ENCODE measurements around the gene ARAP2.

ARAP2 gene

DNA sequence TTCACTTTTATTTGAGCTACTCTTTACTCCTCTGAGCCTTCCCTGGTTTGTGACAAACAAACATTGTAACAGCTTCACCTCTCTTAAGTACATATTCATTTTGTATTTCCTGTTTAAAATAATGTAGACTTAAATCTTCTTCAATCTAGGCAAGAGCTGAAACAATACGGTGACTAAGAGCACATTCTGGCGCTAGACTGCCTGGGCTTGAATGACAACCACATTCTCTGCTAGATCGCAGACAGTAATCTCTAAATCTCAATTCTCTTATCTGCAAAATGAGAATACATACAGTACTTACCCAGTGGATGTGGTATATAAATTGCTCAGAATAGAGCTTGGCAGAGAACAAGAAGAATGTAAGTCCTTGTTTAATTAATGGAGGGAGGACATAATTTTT lies 144.8 kb downstream of the ARAP2 start:
- no peak for DNase-seq (ENCODE audit: low spot score)

DNA sequence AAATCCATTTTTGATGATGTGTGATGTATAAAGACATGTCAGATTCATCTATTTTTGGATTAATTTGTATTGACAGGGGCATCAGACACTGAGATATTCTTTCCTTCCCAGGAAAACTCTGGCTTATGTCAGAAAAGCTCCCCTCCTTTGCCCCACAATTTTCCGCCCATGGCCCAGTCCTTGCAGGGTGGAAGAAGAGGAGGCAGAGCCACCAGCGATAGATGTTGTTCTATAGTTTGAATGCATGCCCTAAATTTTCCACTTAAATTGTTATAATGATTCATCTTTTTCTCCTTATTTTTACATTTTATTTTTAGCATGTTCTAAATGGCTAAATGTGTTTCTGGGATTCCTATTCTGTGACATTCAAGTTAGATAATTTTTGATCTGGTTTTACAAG lies 149.3 kb downstream of the ARAP2 start:
- DNase-seq (ENCODE audit: low spot score): no peak

DNA sequence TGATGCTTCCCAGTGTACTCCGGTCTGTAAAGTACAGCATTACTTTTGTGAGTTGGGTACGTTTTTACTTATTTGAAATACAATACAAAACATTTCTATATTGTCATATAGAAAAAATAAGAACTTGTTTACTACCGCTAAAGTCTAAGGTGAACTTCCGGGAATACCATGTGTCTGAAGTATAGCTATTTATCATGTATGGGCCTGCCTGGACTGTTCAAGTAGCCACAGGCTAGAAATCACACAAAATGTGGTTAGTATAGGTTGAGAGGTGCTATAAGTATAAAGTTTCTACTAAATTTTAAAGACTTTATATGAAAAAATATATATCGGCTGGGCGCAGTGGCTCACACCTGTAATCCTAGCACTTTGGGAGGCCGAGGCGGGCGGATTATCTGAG lies 152.3 kb downstream of the ARAP2 start:
- DNase-seq (ENCODE audit: low spot score): no peak

DNA sequence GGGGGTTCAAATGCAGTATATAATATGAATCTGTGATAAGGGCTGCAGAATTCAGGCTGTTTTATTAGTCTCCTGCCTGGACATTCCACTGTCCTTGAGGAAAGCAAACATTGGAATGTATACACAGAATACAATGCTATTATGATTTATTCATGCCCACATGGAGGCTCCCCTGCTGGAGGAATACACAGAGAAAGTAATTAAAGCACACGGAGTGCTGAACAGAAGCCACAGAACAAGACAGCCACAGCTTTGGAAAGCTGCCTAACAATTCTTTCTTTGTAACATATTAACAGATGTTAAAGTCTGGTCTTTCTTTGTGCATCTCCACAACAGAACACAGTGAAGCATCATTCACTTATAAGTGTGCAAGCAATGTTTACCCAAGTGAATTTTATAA lies 155.8 kb downstream of the ARAP2 start:
- no peak for DNase-seq (ENCODE audit: low spot score)

DNA sequence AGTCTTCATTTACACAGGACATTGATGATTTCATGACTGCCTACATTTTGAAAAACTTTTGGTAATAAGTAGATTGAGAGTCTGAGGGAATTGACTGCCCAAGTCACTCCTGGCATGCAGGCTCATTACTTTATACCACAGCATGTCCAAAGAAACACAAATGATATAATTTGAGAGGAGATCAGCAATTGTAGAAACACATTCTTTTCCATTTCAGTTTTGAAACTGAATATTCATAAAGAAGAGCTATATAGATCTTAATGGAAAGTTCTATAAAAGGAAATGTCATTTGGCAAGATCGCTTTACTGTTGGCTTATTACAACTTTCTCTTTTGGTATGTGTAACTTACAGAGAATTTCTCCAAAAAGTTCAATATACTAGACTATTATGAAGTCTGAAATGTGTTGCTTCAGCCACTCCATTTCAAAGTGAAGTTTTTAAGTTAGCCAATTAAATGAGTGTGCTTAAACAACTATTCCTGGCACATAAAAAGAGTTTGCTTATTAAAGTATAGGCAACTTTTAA lies 158.0 kb downstream of the ARAP2 start:
- no peak for DNase-seq (ENCODE audit: low spot score)

DNA sequence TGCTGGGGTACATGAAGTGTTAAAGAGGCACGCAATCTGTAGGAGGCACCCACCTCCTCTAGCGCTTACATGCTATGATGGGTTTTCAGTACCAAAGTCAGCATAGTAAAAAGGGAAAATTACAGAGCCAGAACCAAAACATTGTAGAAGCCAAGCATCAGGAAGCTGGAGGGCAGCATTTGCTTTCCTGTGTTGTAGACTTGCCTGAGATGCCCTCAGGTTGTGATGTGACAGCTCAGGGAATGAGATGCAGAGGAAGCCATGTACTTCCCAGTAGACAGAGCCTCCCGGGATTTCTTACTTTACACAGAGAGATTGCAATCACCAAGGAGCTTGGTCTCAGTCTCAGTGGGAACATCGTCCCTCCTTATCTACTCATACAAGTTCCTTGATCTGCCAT lies 161.5 kb downstream of the ARAP2 start:
- no peak for DNase-seq (ENCODE audit: low spot score)

DNA sequence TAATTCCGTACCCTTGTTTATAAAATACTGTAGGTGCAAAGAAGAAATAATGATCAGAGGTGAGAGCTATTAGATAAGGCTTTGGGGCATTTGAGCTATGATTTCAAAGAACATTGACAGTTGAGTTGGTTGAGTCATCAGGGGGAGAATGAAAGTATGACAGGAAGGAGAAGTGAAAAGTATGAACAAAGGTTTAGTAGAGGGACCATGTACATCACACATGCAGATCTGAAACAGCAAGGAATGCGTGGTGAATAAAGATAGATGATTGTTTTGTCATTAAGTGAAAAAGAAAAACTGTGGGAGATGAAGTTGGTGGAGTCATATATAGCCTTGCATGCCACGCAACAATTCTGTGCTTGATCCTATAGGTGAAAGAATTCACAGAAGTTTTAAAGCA lies 163.1 kb downstream of the ARAP2 start:
- DNase-seq (ENCODE audit: low spot score): no peak

DNA sequence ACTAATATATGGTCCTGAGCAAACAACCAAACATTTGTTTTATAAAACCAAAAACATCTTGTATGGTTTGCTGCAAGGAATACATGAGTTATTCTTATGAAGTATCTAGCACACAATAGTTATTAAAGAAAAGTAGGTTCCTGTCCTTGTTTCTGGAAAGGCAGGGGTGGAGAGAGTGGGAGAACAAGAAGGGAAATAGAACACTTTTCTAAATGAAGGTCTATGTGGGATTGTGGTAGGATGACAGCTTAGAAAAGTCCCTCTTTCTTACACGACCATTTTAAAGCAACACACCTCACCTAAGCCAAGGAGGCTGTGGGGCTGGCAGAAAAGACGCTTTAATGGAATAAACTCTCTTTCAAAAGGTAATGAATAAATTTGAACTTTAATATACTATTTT lies 164.6 kb downstream of the ARAP2 start:
- DNase-seq (ENCODE audit: low spot score): no peak

DNA sequence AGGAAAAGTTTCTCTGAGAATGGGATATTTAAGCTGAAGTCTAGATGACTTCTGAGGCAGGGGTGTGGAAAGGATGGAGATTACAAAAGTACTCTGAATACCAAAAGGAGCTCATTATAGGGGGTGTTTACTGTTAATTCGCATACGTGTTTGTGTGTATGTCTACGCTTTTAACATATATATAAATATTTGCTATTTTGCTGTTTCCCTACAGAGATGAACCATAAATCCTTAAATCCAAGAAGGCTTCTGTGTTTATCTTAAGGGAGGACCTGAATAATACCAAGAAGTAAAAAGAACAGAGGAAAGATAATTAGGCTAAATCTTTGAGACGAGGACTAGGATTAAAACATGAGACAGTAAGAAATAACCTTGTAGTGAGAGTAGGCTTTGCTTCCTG lies 166.0 kb downstream of the ARAP2 start:
- no peak for DNase-seq (ENCODE audit: low spot score)

DNA sequence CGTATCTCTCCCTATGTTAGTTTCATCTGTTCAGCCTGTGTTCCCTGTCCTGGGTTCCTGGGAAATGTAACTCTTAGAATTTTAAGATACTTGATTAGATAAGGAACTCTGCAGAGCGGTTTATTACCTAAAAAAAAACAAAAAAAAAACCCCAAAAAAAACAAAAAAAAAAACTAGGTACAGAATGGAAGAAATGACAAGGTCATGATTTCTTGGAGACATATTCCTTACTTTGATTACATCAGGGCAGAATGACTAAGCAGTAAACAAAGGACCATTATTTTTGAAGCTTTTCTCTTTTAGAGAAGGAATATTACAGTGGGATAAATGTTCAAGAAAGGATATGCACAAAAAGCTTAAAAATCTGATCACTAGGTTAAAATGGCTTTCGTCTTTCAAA lies 171.8 kb downstream of the ARAP2 start:
- DNase-seq (ENCODE audit: low spot score): no peak

DNA sequence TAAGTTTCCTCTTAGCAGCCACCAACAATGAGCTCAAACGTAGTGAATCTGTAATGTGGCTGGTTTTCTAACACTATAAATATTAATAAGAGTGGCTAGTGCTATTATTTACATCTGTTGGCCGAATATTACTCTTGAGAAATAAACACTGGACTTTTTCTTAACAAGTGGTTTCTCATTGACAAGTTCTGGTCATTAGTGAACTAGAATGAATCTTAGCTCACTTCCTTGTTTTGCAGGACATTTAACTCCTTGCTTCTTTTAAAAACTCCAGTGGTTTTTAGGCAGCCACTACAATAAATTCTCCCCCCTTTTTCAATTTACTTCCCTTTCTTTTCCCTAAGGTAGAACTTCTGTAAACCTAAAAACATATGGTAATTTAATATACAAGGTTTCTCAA lies 177.2 kb downstream of the ARAP2 start:
- DNase-seq (ENCODE audit: low spot score): no peak

DNA sequence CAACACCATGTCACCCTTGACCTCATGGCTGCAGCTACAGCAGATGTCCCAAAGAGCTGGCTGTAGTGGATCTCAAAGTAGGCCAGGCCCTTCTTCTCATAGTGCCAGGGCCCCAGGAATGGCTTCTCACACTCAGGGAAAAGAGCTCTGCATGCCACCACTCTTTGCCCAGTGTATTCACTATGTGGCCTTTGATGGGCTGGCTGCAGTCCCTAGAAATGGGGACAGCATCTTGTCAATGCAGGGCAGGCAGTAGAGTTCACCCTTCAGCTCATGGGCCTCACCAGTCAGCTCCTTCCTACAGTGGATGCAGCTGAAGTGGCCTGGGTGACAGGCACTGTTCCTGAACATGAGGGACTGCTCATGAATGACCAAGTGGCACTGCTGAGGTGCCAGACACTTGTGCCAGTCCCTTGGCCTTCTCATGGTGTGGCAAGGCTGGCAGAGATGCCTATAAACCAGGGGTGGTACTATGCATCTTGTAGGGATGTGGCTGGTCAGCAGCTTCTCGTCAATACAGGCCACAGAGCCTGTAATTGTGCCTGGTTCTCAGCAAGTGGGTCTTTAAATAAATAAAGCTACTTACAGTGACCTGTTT lies 178.9 kb downstream of the ARAP2 start:
- no peak for DNase-seq (ENCODE audit: low spot score)

DNA sequence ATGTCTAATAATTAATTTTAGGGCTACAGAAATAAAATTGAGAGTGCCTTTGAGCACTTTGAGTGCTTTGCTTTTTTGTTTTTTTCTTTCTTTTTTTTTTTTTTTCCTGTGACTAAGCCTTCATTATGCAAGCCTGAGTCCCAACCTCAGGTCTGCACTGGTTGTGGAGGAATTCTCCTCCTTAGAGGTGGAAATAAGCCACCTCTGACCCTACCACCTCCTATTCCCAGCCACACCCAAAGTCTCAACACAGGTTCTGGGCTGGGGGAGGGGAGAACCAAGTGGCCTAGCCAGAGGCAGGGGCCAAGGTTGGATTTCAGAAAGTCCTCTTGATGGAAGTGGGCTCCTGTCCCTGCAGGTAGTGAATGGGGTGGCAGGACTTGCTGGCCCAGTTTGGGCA lies 180.2 kb downstream of the ARAP2 start:
- DNase-seq (ENCODE audit: low spot score): no peak

DNA sequence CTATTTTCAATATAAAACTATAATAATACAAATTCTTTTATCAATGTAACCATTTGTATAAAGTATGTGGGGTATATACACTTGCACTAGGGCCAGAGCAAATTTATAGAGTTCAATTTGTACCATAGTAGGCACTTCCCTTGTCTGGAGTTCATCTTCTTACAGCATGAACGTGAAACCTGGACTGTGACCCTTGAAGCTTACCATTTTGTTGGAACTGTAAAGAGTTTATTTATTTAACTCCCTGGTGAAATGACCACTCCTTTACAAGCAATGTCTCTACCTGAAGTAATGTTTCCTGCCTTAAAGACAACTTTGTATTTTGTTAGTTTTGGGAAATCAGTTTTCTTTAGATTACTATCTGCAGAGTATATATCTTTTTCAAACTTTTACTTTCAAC lies 188.2 kb downstream of the ARAP2 start:
- DNase-seq (ENCODE audit: low spot score): no peak

DNA sequence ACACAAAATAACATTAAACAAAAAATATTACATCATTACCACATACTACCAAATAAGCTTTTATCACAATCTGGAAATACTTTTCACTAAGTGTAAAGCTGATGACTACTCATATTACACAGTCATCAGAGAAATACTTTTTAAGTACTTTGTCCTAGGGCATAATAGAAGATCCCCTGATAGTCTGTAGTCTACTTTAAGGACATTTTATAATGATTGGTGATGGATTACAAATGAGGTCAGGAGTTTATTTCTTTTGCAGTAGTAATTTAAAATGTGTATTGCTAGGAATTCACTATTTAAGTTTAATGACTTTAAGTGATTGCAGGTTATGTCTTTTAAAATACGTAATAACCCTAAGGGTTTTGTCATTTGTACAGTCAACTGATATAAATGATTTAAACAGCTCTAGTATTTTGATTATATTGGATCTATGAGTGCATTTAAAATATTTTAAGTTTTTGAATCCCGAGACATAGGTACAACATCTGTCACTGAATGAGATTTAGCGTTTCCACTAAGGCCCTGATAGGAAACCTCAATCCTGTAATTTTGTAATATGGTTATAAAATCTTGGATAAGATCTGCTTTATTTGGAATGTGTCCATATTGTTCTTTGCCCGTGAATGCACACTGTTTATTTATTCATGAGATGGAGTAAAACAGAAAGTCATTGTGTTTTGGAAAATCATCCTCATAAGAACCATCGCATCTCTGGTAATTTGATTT lies 189.5 kb downstream of the ARAP2 start:
- DNase-seq (ENCODE audit: low spot score): no peak

DNA sequence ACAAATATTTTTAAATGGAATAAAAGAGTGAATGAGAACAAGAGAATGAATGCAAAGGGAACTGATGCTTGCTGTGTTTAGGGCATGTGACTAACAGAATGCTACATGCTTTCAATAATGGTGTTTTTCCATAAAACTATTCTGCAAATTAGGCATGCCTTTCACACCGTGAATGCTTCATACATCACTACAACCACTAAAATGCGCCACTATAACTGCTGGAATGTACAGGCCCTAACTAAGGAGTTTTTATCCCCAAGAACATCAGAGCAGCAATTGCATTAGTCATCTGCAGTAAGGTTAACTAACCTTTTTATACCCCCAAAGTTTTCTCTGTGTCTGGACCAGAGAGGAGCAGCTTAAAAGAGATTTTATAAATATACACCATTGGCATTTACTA lies 190.4 kb downstream of the ARAP2 start:
- DNase-seq (ENCODE audit: low spot score): no peak

DNA sequence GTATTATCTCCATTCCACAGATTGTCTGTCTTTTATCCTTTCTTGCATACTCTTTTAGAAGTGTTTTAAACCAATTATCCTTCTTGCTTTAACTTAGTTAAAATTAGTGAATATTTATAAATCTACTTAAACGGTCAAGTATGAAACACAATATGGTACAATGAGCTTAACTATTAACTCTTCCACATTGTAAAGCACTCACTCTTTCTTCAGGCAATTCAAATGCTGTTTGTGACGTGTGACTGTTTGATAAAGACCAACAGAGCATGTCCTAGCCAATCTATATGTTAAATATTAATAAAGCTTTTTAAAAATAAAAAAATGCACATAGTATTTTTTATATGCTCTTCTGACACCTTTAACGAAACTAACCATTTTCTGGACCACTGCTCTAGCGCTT lies 192.7 kb downstream of the ARAP2 start:
- DNase-seq (ENCODE audit: low spot score): no peak

DNA sequence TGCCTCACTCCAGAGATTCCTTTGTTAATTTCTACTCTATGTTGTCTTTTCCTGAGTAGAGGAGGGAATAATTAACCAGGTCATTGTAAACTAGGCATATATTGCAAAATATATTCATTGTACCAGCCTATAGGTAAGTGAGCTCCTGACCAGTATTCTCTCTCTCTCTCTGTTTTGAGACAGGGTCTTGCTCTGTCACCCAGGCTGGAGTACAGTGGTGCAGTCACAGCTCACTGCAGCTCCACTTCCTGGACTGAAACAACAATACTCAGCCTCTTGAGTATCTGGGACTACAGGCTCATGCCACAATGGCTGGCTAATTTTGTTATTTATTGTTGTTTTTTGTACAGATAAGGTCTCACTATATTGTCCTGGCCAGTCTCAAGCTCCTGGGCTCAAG lies 198.3 kb downstream of the ARAP2 start:
- no peak for DNase-seq (ENCODE audit: low spot score)

DNA sequence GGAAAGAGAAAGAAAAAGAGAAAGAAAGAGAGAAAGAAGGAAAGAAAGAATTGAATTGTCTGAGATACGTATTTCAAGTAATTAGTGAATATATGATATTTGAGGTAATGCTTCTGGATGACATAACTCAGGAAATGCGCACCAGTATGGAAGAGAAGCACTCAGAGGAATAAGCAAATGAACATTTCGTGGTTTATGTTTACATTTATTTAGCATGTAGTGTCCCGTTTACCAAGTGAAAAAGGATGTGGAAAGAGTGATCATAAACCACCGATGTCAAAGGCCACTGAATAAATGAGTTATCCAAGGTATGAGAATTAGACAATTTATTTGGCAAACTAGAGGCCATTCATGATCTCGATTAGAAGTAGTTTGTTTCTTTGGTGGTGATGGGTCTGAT lies 200.4 kb downstream of the ARAP2 start:
- no peak for DNase-seq (ENCODE audit: low spot score)

DNA sequence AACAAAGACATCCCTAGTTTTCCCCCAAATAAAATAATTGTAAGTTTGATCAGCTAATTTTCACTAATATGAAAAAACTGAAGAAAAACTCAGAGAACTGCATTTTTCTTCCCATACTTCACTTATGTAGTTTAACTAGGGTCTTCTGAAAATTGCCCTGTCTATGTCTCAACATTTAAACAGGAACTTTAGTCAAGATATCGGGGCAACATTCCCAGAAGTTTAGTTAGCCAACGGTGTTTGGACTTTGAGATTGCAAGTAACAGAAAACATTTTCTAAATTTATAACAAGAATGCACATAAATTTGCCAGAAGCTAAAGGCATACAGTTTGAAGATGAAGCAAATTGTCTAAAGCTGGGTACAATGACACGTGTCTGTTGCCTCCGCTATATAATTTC lies 201.1 kb downstream of the ARAP2 start:
- DNase-seq (ENCODE audit: low spot score): no peak

DNA sequence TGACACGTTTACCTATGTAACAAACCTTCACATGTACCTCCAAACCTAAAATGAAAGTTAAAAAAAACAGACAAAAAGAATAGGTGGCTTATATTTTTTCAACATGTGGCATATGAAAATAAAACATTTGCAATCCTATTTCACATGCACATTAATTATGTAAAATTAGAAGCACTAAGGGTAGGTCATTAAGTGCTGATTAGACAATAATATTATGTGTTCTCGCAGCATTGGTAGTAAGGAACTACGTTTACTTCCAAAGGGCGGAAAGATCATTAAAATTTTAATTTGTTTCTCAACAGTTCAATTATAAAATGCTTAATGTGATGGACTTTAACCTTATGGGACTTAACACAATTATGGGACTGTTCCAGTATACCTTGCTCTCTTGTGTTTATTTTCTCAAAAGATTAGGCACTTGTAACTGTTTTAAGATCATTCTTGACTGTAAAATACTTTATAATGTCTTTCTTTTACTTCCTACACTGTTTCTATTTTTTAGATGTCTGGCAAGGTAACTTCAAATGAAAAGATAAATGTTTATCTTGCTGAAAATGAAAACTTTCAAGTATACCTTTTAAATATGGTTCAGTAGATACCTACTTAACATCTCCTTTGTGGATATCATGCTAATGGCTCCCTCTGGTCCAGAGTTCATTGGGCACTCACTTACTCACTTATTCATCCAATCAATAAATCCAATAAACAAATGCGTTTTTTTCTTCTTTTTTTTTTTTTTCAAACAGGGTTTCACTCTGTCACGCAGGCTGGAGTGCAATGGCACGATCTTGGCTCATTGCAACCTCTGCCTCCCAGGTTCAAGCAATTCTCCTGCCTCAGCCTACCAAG lies 202.0 kb downstream of the ARAP2 start:
- no peak for DNase-seq (ENCODE audit: low spot score)

DNA sequence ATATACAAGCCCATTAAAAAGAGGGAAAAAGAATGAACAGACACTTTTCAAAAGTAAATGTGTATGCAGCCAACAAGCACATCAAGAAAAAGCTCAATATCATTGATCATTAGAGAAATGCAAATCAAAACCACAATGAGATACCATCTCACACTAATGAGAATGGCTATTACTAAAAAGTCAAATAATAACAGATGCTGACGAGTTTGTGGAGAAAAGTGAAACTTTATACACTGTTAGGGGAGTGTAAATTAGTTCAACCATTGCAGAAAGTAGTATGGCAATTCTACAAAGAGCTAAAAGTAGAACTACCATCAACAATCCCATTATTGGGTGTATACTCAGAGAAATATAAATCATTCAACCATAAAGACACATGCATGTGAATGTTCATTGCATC lies 203.0 kb downstream of the ARAP2 start:
- no peak for DNase-seq (ENCODE audit: low spot score)

DNA sequence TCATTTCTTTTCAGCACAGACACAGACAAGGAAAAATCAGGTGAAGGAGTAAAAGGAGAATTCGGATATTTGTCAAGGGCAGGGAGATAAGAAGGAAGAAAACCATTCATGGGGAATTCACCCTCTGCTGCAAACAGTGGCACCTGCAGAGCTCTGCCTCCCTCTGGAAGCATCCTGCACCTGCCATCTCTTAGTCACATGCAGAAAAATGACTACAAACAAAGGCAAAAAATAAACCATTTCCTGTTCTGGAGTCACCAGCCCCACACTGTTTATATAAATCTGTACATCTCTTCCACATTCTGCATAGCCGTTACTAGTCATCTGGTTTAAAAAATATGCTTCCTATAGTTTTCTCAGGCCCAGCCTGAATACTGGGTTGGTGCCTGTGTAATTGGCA lies 205.3 kb downstream of the ARAP2 start:
- DNase-seq (ENCODE audit: low spot score): no peak
